ENCODE results near the gene ZNF605. TPM values are rescaled to one million over a fixed set of nuclear protein-coding genes. Genes with fewer than 3 reads are reported as not detected.

ZNF605 gene
- total RNA-seq, 2 experiments from 2014 or later, result 9.6 to 9.9 TPM

DNA sequence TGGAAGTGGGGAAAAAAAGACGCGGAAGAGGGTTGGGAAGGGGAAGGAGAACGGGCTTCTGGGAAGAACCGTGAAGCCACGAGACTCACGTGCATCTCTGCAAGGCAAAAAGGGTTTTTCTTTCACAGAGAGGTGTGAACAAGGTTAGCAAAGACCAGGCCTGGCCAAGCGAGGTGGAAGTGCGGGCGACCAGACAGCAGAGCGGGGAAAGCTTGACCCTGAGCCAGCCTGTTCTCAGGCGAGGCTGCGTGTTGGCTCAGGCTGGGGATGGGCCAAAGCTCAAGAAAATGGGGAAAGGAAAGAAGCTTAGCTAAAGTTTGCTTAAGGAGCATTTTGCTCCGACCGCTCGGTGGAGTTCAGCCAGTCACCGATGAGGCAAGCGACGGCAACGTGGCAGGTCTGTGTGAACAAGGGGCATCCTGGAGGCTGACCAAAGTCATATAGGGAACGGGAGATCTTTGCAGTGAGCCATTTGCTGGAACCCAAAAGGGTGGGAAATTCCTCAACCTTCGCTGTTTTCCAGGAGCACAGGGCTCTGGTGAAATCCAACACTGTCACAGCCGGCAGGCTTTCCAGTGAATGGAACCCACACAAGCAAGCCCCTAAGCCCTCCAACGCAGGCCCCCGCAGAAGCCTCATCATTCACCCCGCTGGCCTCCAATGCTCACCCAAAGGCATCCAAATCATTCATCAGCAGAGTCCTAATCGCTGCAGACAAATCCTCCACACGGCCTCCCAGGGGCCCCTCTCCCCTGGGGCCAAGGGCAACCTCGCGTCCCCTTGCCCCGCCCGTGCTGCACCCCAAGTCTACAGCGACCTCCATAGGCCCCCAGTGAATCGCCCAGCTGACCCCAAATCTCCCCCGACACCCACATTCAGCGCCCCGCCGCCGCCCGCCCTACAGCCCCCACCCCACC lies 754 bp downstream of the ZNF605 start:
- peak; percentile 57 for ATAC-seq
- Mint-ChIP-seq H3K27me3 (ENCODE audit: low read depth) (no peaks in the 10 kb centered on the region), H3K4me3 (peak overlapping the region; percentile 84), H3K27ac (peak overlapping the region; percentile 86), H3K9me3 (ENCODE audit: insufficient read depth) (peaks cover 10% of the 10 kb centered on the region), H3K4me1 (ENCODE audit: low read depth) (peaks cover 15% of the 10 kb centered on the region), H3K36me3 (ENCODE audit: low read depth) (peaks cover 36% of the 10 kb centered on the region)
- ChIA-PET CTCF (interaction anchor here (0.7 kb wide), 1 partner anchor 84 kb away, joined by 5 read pairs; no protein-coding TSS in a partner anchor), POLR2A (interaction anchor here (1.0 to 1.8 kb wide), 3 partner anchors 46 to 226 kb away, joined by 3 to 7 read pairs (median 4); no protein-coding TSS in a partner anchor)
- DNase-seq, result peak; percentile 33

- Mint-ChIP-seq H3K27ac (peak overlapping the region; percentile 86), H3K36me3 (ENCODE audit: low read depth) (peaks cover 35% of the 10 kb centered on the region), H3K4me1 (ENCODE audit: low read depth) (peaks cover 15% of the 10 kb centered on the region), H3K4me3 (peak overlapping the region; percentile 84), H3K27me3 (ENCODE audit: low read depth) (no peaks in the 10 kb centered on the region), H3K9me3 (ENCODE audit: insufficient read depth) (peaks cover 11% of the 10 kb centered on the region)
- ATAC-seq (no peak), DNase-seq (no peak)
- ChIA-PET CTCF (no interaction called here), POLR2A (no interaction called here)
Measured at GRCh38 chr12:132954471-132955048, 1.5 kb downstream of the ZNF605 start.

DNA sequence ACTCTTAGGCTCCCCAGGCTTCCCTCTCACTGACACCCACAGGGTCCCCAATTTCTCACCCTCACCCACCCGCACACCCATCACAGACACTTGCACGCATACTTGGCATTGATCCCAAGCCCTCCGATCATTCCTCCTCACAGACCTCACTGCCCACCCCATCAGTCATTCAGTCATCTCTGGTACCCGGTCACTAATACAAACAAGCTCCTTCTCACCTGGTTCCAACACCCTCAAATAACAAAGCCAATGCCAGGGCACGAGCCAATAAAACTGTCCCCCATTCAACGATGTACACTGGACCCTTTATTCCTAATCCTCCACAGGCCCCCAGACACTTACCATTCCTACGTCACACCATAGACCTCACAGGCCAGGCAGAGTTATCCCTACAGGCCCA lies 2.3 kb downstream of the ZNF605 start:
- no peak for ATAC-seq
- no peak overlapping the region for H3K4me3 Mint-ChIP-seq
- CTCF ChIA-PET, result no interaction called here

DNA sequence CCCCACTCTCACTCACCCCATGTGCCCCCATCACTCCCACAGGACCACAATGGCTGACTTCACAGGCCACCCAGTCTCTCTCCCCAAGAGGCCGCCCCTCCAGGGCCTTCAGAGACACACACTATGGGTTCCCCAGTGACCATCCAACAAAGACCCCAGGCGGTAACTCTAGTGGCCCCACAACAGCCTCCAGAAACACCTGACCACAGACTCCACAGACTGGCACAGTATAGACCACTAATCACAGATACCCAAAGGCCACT lies 3.0 kb downstream of the ZNF605 start:
- no peak overlapping the region for H3K27ac Mint-ChIP-seq
- H3K4me1 Mint-ChIP-seq (ENCODE audit: low read depth), result peaks cover 15% of the 10 kb centered on the region
- DNase-seq (no peak), ATAC-seq (no peak)
- POLR2A ChIA-PET, result no interaction called here
- CTCF ChIA-PET, result no interaction called here
- H3K4me3 Mint-ChIP-seq, result no peak overlapping the region
- peaks cover 20% of the 10 kb centered on the region for H3K9me3 Mint-ChIP-seq (ENCODE audit: insufficient read depth)
- H3K36me3 Mint-ChIP-seq (ENCODE audit: low read depth), result peaks cover 48% of the 10 kb centered on the region
- H3K27me3 Mint-ChIP-seq (ENCODE audit: low read depth), result no peaks in the 10 kb centered on the region

More for the DNA sequence above, 2.3 kb downstream of the ZNF605 start:
- POLR2A ChIA-PET, result no interaction called here
- Mint-ChIP-seq H3K9me3 (ENCODE audit: insufficient read depth) (peaks cover 15% of the 10 kb centered on the region), H3K36me3 (ENCODE audit: low read depth) (peaks cover 42% of the 10 kb centered on the region), H3K27me3 (ENCODE audit: low read depth) (no peaks in the 10 kb centered on the region), H3K4me1 (ENCODE audit: low read depth) (peaks cover 15% of the 10 kb centered on the region), H3K27ac (no peak overlapping the region)
- DNase-seq, result no peak

DNA sequence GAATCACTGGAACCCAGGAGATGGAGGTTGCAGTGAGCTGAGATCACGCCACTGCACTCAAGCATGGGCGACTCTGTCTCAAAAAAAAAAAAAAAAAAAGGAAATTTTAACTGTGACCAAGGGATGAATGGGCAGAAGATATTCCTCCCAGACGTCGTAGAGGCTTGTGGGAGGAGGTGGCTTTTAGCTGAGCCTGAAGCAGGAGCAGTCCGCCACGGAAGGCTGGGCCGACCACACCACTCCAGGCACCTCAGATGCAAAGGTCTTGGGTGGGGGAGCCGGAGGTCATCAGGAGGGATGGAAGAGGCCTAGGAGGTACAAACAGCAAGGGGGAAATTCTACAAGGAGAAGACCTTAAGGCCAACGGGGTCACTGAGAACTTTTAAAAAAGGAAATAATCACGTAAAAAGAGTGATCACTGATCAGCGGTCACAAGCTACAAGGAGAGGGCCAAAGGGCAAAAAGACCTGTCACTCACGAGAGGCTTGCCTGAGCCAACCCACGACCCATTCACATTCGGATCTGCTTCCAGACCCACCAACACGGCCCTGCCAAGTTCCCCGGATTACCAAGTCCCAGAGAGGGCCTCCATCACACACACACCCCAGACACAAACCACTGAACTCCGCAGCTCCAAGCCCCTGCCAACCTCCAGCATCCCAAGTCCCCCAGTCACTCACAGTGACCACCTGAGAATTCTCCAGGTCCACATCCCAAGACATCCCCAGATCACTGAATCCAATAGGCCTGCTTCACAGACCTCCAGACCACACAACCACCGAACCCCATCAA lies 3.5 kb downstream of the ZNF605 start:
- no peak for DNase-seq
- H3K9me3 Mint-ChIP-seq (ENCODE audit: insufficient read depth), result peaks cover 24% of the 10 kb centered on the region
- ChIA-PET POLR2A (no interaction called here), CTCF (no interaction called here)
- no peak overlapping the region for H3K4me3 Mint-ChIP-seq
- H3K27ac Mint-ChIP-seq, result no peak overlapping the region
- H3K36me3 Mint-ChIP-seq (ENCODE audit: low read depth), result peaks cover 52% of the 10 kb centered on the region
- no peak for ATAC-seq
- H3K4me1 Mint-ChIP-seq (ENCODE audit: low read depth), result peaks cover 15% of the 10 kb centered on the region
- no peaks in the 10 kb centered on the region for H3K27me3 Mint-ChIP-seq (ENCODE audit: low read depth)

GRCh38 chr12:132951649-132952048 lies 4.5 kb downstream of the ZNF605 start:
- ATAC-seq (no peak), DNase-seq (no peak)
- Mint-ChIP-seq H3K9me3 (ENCODE audit: insufficient read depth) (peaks cover 24% of the 10 kb centered on the region), H3K36me3 (ENCODE audit: low read depth) (peaks cover 48% of the 10 kb centered on the region), H3K27me3 (ENCODE audit: low read depth) (no peaks in the 10 kb centered on the region), H3K4me3 (no peak overlapping the region), H3K27ac (no peak overlapping the region), H3K4me1 (ENCODE audit: low read depth) (peaks cover 12% of the 10 kb centered on the region)
- ChIA-PET POLR2A (no interaction called here), CTCF (no interaction called here)

DNA sequence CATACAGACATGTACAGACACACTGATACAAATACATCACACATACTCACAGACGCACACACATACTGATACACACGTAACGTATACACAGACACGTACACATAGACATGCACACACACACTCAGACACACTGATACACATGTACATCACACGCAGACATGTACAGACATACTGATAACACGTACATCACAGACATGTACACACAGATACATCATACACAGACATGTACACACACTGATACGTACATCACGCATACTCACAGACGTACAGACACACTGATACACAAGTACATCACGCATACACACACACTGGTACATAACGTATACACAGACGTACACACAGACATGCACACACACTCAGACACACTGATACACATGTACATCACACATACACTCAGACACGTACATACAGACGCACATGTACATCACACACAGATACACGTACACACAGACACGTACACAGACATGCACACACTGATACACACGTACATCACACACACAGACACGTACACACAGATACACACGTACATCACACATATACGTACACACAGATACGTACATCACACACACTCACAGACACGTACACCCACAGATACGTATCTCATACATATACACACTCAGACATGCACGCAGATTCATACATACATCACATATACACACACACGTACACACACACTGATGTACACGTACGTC lies 5.1 kb downstream of the ZNF605 start:
- Mint-ChIP-seq H3K36me3 (ENCODE audit: low read depth) (peaks cover 50% of the 10 kb centered on the region), H3K4me3 (no peak overlapping the region), H3K27ac (no peak overlapping the region), H3K4me1 (ENCODE audit: low read depth) (peaks cover 11% of the 10 kb centered on the region), H3K9me3 (ENCODE audit: insufficient read depth) (peaks cover 27% of the 10 kb centered on the region), H3K27me3 (ENCODE audit: low read depth) (no peaks in the 10 kb centered on the region)
- no peak for ATAC-seq
- ChIA-PET POLR2A (no interaction called here), CTCF (no interaction called here)
- no peak for DNase-seq

- Mint-ChIP-seq H3K9me3 (ENCODE audit: insufficient read depth) (peaks cover 35% of the 10 kb centered on the region), H3K4me1 (ENCODE audit: low read depth) (peaks cover 8% of the 10 kb centered on the region), H3K27ac (no peak overlapping the region), H3K4me3 (no peak overlapping the region), H3K27me3 (ENCODE audit: low read depth) (no peaks in the 10 kb centered on the region), H3K36me3 (ENCODE audit: low read depth) (peaks cover 55% of the 10 kb centered on the region)
- POLR2A ChIA-PET, result no interaction called here
- DNase-seq, result no peak
- no peak for ATAC-seq
- CTCF ChIA-PET, result no interaction called here
Measured at GRCh38 chr12:132949936-132950837, 5.9 kb downstream of the ZNF605 start.

- POLR2A ChIA-PET, result interaction anchor here (0.6 kb wide), 1 partner anchor 9 kb away, joined by 4 read pairs; no protein-coding TSS in a partner anchor
- no peaks in the 10 kb centered on the region for H3K4me1 Mint-ChIP-seq (ENCODE audit: low read depth)
- DNase-seq (no peak), ATAC-seq (no peak)
- H3K27me3 Mint-ChIP-seq (ENCODE audit: low read depth), result no peaks in the 10 kb centered on the region
- no peak overlapping the region for H3K4me3 Mint-ChIP-seq
- H3K36me3 Mint-ChIP-seq (ENCODE audit: low read depth), result peaks cover 61% of the 10 kb centered on the region
- H3K9me3 Mint-ChIP-seq (ENCODE audit: insufficient read depth), result peaks cover 48% of the 10 kb centered on the region
- no peak overlapping the region for H3K27ac Mint-ChIP-seq
- CTCF ChIA-PET, result no interaction called here
Measured at GRCh38 chr12:132948146-132949066, 7.7 kb downstream of the ZNF605 start.

DNA sequence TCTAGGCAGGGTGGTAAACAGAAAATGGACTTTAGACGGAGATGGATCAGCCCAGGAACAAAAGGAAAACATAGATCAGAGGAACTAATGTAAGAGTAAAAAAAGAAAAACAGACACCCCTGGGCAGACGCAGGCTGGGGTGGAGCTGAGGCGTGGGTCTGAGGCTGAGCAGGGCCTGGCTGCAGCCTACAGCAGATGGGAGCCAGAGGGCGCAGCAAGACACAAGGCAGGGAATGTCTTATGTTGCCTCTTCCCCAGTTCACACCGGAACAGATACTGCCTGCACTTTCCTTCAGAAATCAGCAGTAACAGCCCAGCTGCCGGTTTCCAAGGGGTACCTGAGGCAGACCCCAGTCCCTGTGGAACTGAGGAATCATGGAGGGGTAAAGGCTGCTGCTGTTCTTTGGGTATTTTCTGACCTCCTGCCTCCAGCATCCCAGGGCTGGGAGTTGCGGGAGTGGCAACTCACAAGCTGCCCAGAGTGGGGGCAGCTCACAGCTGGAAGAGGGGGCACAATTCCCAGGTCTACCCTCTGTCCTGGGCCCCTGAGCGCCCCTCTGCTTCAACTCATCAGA lies 9.8 kb downstream of the ZNF605 start:
- ChIA-PET CTCF (no interaction called here), POLR2A (no interaction called here)
- H3K4me1 Mint-ChIP-seq (ENCODE audit: low read depth), result no peaks in the 10 kb centered on the region
- DNase-seq (no peak), ATAC-seq (no peak)
- no peak overlapping the region for H3K4me3 Mint-ChIP-seq
- H3K9me3 Mint-ChIP-seq (ENCODE audit: insufficient read depth), result peaks cover 53% of the 10 kb centered on the region
- H3K27me3 Mint-ChIP-seq (ENCODE audit: low read depth), result no peaks in the 10 kb centered on the region
- no peak overlapping the region for H3K27ac Mint-ChIP-seq
- H3K36me3 Mint-ChIP-seq (ENCODE audit: low read depth), result peaks cover 70% of the 10 kb centered on the region

Measured in activated CD8-positive, alpha-beta T cell treated with anti-CD3 and anti-CD28 coated beads, Interleukin-2, amount 10 ng/mL, durations not matched to agents 7 days and 5 days (primary cell).